ENCODE results near the gene IL12RB2.

DNA sequence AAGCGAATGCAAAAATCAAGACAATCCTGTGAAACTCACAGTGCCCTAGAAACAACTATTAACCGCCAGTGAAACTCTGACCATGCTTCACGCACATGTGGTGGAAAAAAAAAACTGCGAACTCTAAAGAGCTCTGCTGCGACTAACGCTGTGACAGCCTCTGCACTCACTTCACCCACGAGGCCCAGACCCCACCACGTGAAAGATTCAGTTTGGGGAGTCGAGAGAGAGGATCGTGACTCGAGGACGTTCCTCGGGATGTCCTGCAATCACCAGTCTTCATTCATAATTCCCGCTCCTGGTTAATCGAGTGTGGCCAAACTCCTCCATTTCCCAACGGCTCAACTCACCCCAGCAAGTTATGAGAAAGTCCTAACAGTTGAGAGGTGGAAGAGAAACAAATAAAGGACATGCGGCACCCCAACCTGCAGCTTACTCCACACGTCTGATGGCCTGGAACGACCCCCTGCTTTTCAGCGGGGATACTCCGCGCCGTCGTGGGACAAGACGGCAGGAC, 121.4 kb downstream of the IL12RB2 start:
- no peak for TF ChIP-seq EZH2 (IDR thresholded peaks at IDR 0.05; ENCODE audit: low read length, missing control alignments)
- TF ChIP-seq, protein P1, sequence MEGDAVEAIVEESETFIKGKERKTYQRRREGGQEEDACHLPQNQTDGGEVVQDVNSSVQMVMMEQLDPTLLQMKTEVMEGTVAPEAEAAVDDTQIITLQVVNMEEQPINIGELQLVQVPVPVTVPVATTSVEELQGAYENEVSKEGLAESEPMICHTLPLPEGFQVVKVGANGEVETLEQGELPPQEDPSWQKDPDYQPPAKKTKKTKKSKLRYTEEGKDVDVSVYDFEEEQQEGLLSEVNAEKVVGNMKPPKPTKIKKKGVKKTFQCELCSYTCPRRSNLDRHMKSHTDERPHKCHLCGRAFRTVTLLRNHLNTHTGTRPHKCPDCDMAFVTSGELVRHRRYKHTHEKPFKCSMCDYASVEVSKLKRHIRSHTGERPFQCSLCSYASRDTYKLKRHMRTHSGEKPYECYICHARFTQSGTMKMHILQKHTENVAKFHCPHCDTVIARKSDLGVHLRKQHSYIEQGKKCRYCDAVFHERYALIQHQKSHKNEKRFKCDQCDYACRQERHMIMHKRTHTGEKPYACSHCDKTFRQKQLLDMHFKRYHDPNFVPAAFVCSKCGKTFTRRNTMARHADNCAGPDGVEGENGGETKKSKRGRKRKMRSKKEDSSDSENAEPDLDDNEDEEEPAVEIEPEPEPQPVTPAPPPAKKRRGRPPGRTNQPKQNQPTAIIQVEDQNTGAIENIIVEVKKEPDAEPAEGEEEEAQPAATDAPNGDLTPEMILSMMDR (conservative IDR thresholded peaks at IDR 0.05 in 1 of 2, IDR thresholded peaks at IDR 0.05 in 1 of 2; ENCODE audit: low read depth in 1 of 2, low read length in 2 of 2) = no peak
